CD4-positive, alpha-beta memory T cell (primary cell): Measurements from ENCODE around the gene RNF223. TPM values are rescaled to one million over a fixed set of nuclear protein-coding genes. Genes with fewer than 3 reads are reported as not detected.
"Not testable (repeated sequence)": the region's sequence is repeated elsewhere in the genome, so short reads cannot be mapped to it uniquely, and the experiment has no call there.

Experiments
- CTCF ChIA-PET: fragments of 350-600 bp; sonication (Branson Sonifier 250); formaldehyde crosslinking; loops from one replicate; lab custom pipeline; 2021; ENCODE audit warnings: inconsistent platforms; ENCODE audit not compliant: partially characterized antibody; lab: Charles Lee
- POLR2A ChIA-PET: fragments of 350-600 bp; sonication (Branson Sonifier 250); formaldehyde crosslinking; loops from one replicate; lab custom pipeline; 2021; ENCODE audit not compliant: partially characterized antibody; lab: Charles Lee
- DNase-seq, 5 donors: peaks; one replicate each; pipeline versions ENCODE4 v3.0.0 to v3.0.0-alpha.2; 2020 to 2022; ENCODE audit warnings: mixed read lengths in 1 of 5
- H3K27ac ChIP-seq: one replicate; pipeline ENCODE4 v1.7.0; 2013; ENCODE audit warnings: low read depth, low read length
- H3K27me3 ChIP-seq: 2 replicates; pipeline ENCODE4 v1.7.0; 2013; ENCODE audit warnings: mild to moderate bottlenecking, low read length, moderate library complexity; ENCODE audit not compliant: insufficient read depth
- H3K36me3 ChIP-seq: 2 replicates; pipeline ENCODE4 v1.7.0; 2013; ENCODE audit warnings: mild to moderate bottlenecking, low read length, moderate library complexity; ENCODE audit not compliant: insufficient read depth
- H3K4me1 ChIP-seq: 2 replicates; pipeline ENCODE4 v1.7.0; 2013; ENCODE audit warnings: mild to moderate bottlenecking, low read length, moderate library complexity; ENCODE audit not compliant: insufficient read depth
- H3K4me3 ChIP-seq, 2 donors: one replicate each; pipeline ENCODE4 v1.7.0; 2013; ENCODE audit warnings: low read length in 2 of 2, mild to moderate bottlenecking in 1 of 2
- H3K9me3 ChIP-seq, 2 donors: one replicate each; pipeline ENCODE4 v1.7.0; 2013; ENCODE audit warnings: low read length in 2 of 2, control low read depth in 1 of 2; ENCODE audit not compliant: control insufficient read depth in 1 of 2
- H3K27ac Mint-ChIP-seq, 7 donors: one replicate each; pipeline ENCODE4 v1.8.0; 2020 to 2021; ENCODE audit warnings: mixed read lengths in 7 of 7, mild to moderate bottlenecking in 6 of 7, inconsistent platforms in 3 of 7, moderate library complexity in 3 of 7
- H3K27me3 Mint-ChIP-seq, 2 donors: one replicate each; pipeline ENCODE4 v1.8.0; 2020 to 2021; ENCODE audit warnings: mixed read lengths in 2 of 2
- H3K36me3 Mint-ChIP-seq, 2 donors: one replicate each; pipeline ENCODE4 v1.8.0; 2020 to 2021; ENCODE audit warnings: mixed read lengths in 2 of 2, inconsistent platforms in 1 of 2, mild to moderate bottlenecking in 1 of 2
- H3K4me1 Mint-ChIP-seq, 4 donors: one replicate each; pipeline ENCODE4 v1.8.0; 2020 to 2021; ENCODE audit warnings: mixed read lengths in 4 of 4, mild to moderate bottlenecking in 1 of 4
- H3K4me3 Mint-ChIP-seq, 8 donors: one replicate each; pipeline ENCODE4 v1.8.0; 2020 to 2021; ENCODE audit warnings: mixed read lengths in 8 of 8, mild to moderate bottlenecking in 7 of 8, moderate library complexity in 6 of 8, inconsistent platforms in 3 of 8
- H3K9me3 Mint-ChIP-seq, 8 donors: one replicate each; pipeline ENCODE4 v1.8.0; 2020 to 2021; ENCODE audit warnings: mixed read lengths in 8 of 8, mild to moderate bottlenecking in 5 of 8, inconsistent platforms in 3 of 8, moderate library complexity in 1 of 8
- intact Hi-C: fragments of 100-400 bp; cut with micrococcal nuclease; formaldehyde crosslinking; loops from one replicate; pipeline ENCODE4 v1.15.1; 2023
- polyA plus RNA-seq, 2 donors: library from polyadenylated mRNA; unstranded; fragments of 300-500 nt; fragmentation: Illumina TruSeq; gene quantifications; one replicate each; pipeline ENCODE4 v1.2.3, GENCODE V29; 2021
- total RNA-seq, 2 experiments: library from RNA; stranded (reverse); gene quantifications; one replicate each; pipeline ENCODE4 v1.2.3, GENCODE V29; 2021

Gene RNF223
- total and polyA plus RNA-seq, 4 experiments from 2014 or later: not detected

GRCh38 chr1:1031659-1032235 lies 42.4 kb downstream of the RNF223 start:
- no peak for DNase-seq
- no peaks in the 10 kb centered on the region for H3K36me3 Mint-ChIP-seq
- H3K4me1 Mint-ChIP-seq: peaks cover 0 to 8% (median 3%) of the 10 kb centered on the region in 4 donors
- no peaks in the 10 kb centered on the region for H3K9me3 ChIP-seq
- H3K4me3 Mint-ChIP-seq: peak overlapping the region in 2 of 8 donors; percentile 52 to 62
- CTCF ChIA-PET: interaction anchor here (1.0 to 1.9 kb wide), 2 partner anchors 8 to 260 kb away, joined by 3 to 4 read pairs; no protein-coding TSS in a partner anchor
- H3K27me3 ChIP-seq: peaks cover 12% of the 10 kb centered on the region
- H3K27ac Mint-ChIP-seq: peak overlapping the region in 1 of 7 donors; percentile 30
- POLR2A ChIA-PET: interaction anchor here (1.5 kb wide), 1 partner anchor 32 kb away, joined by 4 read pairs; no protein-coding TSS in a partner anchor
- no peak overlapping the region for H3K4me3 ChIP-seq
- H3K9me3 Mint-ChIP-seq: peaks cover 0 to 3% (median 0%) of the 10 kb centered on the region in 8 donors
- intact Hi-C loops: loop anchor here (2.0 kb wide), 1 partner anchor 409 kb away; no protein-coding TSS in a partner anchor
- peaks cover 12% of the 10 kb centered on the region for H3K4me1 ChIP-seq
- H3K36me3 ChIP-seq: no peaks in the 10 kb centered on the region
- peaks cover 11 to 13% of the 10 kb centered on the region in 2 donors for H3K27me3 Mint-ChIP-seq
- H3K27ac ChIP-seq: no peak overlapping the region

- intact Hi-C loops, POLR2A ChIA-PET, H3K4me1 Mint-ChIP-seq, H3K4me3 Mint-ChIP-seq, H3K9me3 ChIP-seq, H3K36me3 Mint-ChIP-seq, H3K9me3 Mint-ChIP-seq, H3K27ac ChIP-seq, H3K36me3 ChIP-seq, H3K4me3 ChIP-seq, DNase-seq: not testable (repeated sequence)
- Histone ChIP-seq H3K27me3 (peaks cover 12% of the 10 kb centered on the region), H3K4me1 (peaks cover 12% of the 10 kb centered on the region)
- Mint-ChIP-seq H3K27me3 (peaks cover 10 to 12% of the 10 kb centered on the region in 2 donors), H3K27ac (peak overlapping the region in 1 of 7 donors; percentile 30)
- CTCF ChIA-PET: interaction anchor here (1.0 kb wide), 1 partner anchor 9 kb away, joined by 3 read pairs; no protein-coding TSS in a partner anchor
Measured at GRCh38 chr1:1030867-1031658, 43.0 kb downstream of the RNF223 start.

GRCh38 chr1:1027791-1028190 lies 46.3 kb downstream of the RNF223 start:
- H3K27ac Mint-ChIP-seq: no peak overlapping the region
- Histone ChIP-seq H3K27me3 (peaks cover 5% of the 10 kb centered on the region), H3K27ac (no peak overlapping the region), H3K9me3 (no peaks in the 10 kb centered on the region), H3K4me1 (peaks cover 8% of the 10 kb centered on the region), H3K36me3 (no peaks in the 10 kb centered on the region), H3K4me3 (no peak overlapping the region)
- ChIA-PET CTCF (no interaction called here), POLR2A (no interaction called here)
- H3K4me3 Mint-ChIP-seq: no peak overlapping the region
- no peaks in the 10 kb centered on the region for H3K36me3 Mint-ChIP-seq
- intact Hi-C loops: no loop called here
- peaks cover 0 to 5% (median 0%) of the 10 kb centered on the region in 8 donors for H3K9me3 Mint-ChIP-seq
- H3K4me1 Mint-ChIP-seq: peaks cover 0 to 13% (median 3%) of the 10 kb centered on the region in 4 donors
- no peak for DNase-seq
- peaks cover 6 to 10% of the 10 kb centered on the region in 2 donors for H3K27me3 Mint-ChIP-seq

- H3K9me3 Mint-ChIP-seq: peaks cover 0 to 3% (median 0%) of the 10 kb centered on the region in 8 donors
- no peak for DNase-seq
- Histone ChIP-seq H3K4me1 (peaks cover 6% of the 10 kb centered on the region), H3K36me3 (no peaks in the 10 kb centered on the region), H3K27me3 (no peaks in the 10 kb centered on the region), H3K27ac (no peak overlapping the region), H3K4me3 (no peak overlapping the region), H3K9me3 (no peaks in the 10 kb centered on the region)
- ChIA-PET CTCF (no interaction called here), POLR2A (no interaction called here)
- no peaks in the 10 kb centered on the region for H3K36me3 Mint-ChIP-seq
- intact Hi-C loops: no loop called here
- no peak overlapping the region for H3K27ac Mint-ChIP-seq
- H3K27me3 Mint-ChIP-seq: peaks cover 2 to 6% of the 10 kb centered on the region in 2 donors
- no peak overlapping the region for H3K4me3 Mint-ChIP-seq
- H3K4me1 Mint-ChIP-seq: peaks cover 0 to 13% (median 1%) of the 10 kb centered on the region in 4 donors
Measured at GRCh38 chr1:1026599-1027413, 47.3 kb downstream of the RNF223 start.

- Mint-ChIP-seq H3K36me3 (no peaks in the 10 kb centered on the region), H3K9me3 (peaks cover 0 to 3% (median 0%) of the 10 kb centered on the region in 8 donors), H3K27me3 (peaks cover 2 to 6% of the 10 kb centered on the region in 2 donors), H3K4me3 (no peak overlapping the region), H3K4me1 (peaks cover 0 to 13% (median 1%) of the 10 kb centered on the region in 4 donors), H3K27ac (no peak overlapping the region)
- no peak for DNase-seq
- Histone ChIP-seq H3K4me3 (no peak overlapping the region), H3K4me1 (peaks cover 6% of the 10 kb centered on the region), H3K27me3 (no peaks in the 10 kb centered on the region), H3K27ac (no peak overlapping the region), H3K36me3 (no peaks in the 10 kb centered on the region), H3K9me3 (no peaks in the 10 kb centered on the region)
- intact Hi-C loops: no loop called here
- ChIA-PET CTCF (no interaction called here), POLR2A (no interaction called here)
Measured at GRCh38 chr1:1025730-1026129, 48.4 kb downstream of the RNF223 start.

GRCh38 chr1:1024771-1025699 lies 49.1 kb downstream of the RNF223 start:
- Mint-ChIP-seq H3K27ac (no peak overlapping the region), H3K4me1 (peaks cover 0 to 13% (median 1%) of the 10 kb centered on the region in 4 donors), H3K27me3 (peaks cover 2 to 6% of the 10 kb centered on the region in 2 donors), H3K9me3 (peaks cover 0 to 3% (median 0%) of the 10 kb centered on the region in 8 donors), H3K36me3 (no peaks in the 10 kb centered on the region), H3K4me3 (no peak overlapping the region)
- Histone ChIP-seq H3K4me3 (no peak overlapping the region), H3K4me1 (peaks cover 6% of the 10 kb centered on the region), H3K27ac (no peak overlapping the region), H3K27me3 (no peaks in the 10 kb centered on the region), H3K9me3 (no peaks in the 10 kb centered on the region), H3K36me3 (no peaks in the 10 kb centered on the region)
- no peak for DNase-seq
- ChIA-PET POLR2A (no interaction called here), CTCF (interaction anchor here (2.3 kb wide), 1 partner anchor 39 kb away, joined by 5 read pairs; no protein-coding TSS in a partner anchor)
- intact Hi-C loops: no loop called here
